SK-N-SH treated with all-trans-retinoic acid at 6 μM for 48 hours (cell line): ENCODE results near the gene WDR37.
"Not testable (repeated sequence)": the region's sequence is repeated elsewhere in the genome, so short reads cannot be mapped to it uniquely, and the experiment has no call there.

ENCODE experiments used
- BACH2 ChIP-seq: fragments of 250-450 bp; sonication (Bioruptor Pico); IDR thresholded peaks from 2 replicates; pipeline ENCODE4 v1.9.0; 2021; ENCODE audit warnings: mild to moderate bottlenecking, borderline replicate concordance
- RARB ChIP-seq: fragments of 250-450 bp; sonication (Bioruptor Pico); IDR thresholded peaks from 2 replicates; pipeline ENCODE4 v1.8.0; 2021; ENCODE audit warnings: mild to moderate bottlenecking, moderate library complexity

DNA sequence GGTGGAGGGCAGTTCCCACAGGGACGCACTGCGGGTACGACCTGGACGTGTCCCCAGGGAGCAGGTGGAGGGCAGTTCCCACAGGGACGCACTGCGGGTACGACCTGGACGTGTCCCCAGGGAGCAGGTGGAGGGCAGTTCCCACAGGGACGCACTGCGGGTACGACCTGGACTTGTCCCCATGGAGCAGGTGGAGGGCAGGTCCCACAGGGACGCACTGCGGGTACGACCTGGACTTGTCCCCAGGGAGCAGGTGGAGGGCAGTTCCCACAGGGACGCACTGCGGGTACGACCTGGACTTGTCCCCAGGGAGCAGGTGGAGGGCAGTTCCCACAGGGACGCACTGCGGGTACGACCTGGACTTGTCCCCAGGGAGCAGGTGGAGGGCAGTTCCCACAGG lies 17.4 kb upstream of the WDR37 start:
- not testable (repeated sequence) for TF ChIP-seq BACH2, RARB (CRISPR knock-in tag)
